H1 (cell line): ENCODE data around the gene SARNP. TPM values are rescaled to one million over a fixed set of nuclear protein-coding genes. Genes with fewer than 3 reads are reported as not detected.
A peak's percentile ranks its signal among the peaks of the same experiment; 100 is the strongest.

Experiments
- CTCF ChIA-PET: fragments of 300-600 bp; sonication (Branson Sonifier 250); formaldehyde crosslinking; loops from one replicate; lab custom pipeline; 2021; ENCODE audit not compliant: partially characterized antibody; lab: Charles Lee
- POLR2A ChIA-PET: fragments of 300-600 bp; sonication (Branson Sonifier 250); formaldehyde crosslinking; loops from one replicate; lab custom pipeline; 2021; ENCODE audit warnings: inconsistent platforms; ENCODE audit not compliant: partially characterized antibody; lab: Charles Lee
- DNase-seq, 2 experiments: peaks; one replicate each; pipeline versions ENCODE4 v3.0.0 to v3.0.0-alpha.2; 2010 to 2022; ENCODE audit warnings: low spot score in 2 of 2, low read depth in 1 of 2, mixed read lengths in 1 of 2
- FAIRE-seq: peaks from 2 replicates; lab custom pipeline; 2011; peaks lifted over from hg19 to GRCh38; lab: Jason Lieb, UNC
- H2AFZ ChIP-seq: 2 replicates; pipeline ENCODE4 v1.8.1; 2012; ENCODE audit warnings: low read length, inconsistent platforms
- H2AK5ac ChIP-seq: 2 replicates; pipeline ENCODE4 v1.6.1; 2013; ENCODE audit warnings: low read depth, low read length
- H2BK120ac ChIP-seq: replicated peaks from 2 replicates; pipeline ENCODE3; 2013; ENCODE audit warnings: low read depth, low read length, inconsistent platforms
- H2BK12ac ChIP-seq: 2 replicates; pipeline ENCODE4 v1.6.1; 2013; ENCODE audit warnings: low read depth, low read length
- H2BK15ac ChIP-seq: 2 replicates; pipeline ENCODE4 v1.6.1; 2013; ENCODE audit warnings: low read length
- H2BK20ac ChIP-seq: 2 replicates; pipeline ENCODE4 v1.6.1; 2013; ENCODE audit warnings: low read length
- H2BK5ac ChIP-seq: 2 replicates; pipeline ENCODE4 v1.6.1; 2013; ENCODE audit warnings: low read depth, low read length
- H3K14ac ChIP-seq: 2 replicates; pipeline ENCODE4 v1.6.1; 2013; ENCODE audit warnings: inconsistent platforms; ENCODE audit not compliant: insufficient read length
- H3K18ac ChIP-seq: 2 replicates; pipeline ENCODE4 v1.6.1; 2013; ENCODE audit warnings: low read length; ENCODE audit errors: extremely low read depth
- H3K23ac ChIP-seq: 2 replicates; pipeline ENCODE4 v1.6.1; 2013; ENCODE audit warnings: inconsistent platforms; ENCODE audit not compliant: insufficient read length
- H3K23me2 ChIP-seq: 2 replicates; pipeline ENCODE4 v1.6.1; 2013; ENCODE audit warnings: low read depth, low read length
- H3K27ac ChIP-seq: 2 replicates; pipeline ENCODE4 v1.6.1; 2011; ENCODE audit warnings: low read depth, low read length, inconsistent platforms
- H3K27me3 ChIP-seq, 4 experiments: replicated peaks in 1 of 4; 1 replicate in 1 of 4; 2 replicates in 3 of 4; pipeline versions ENCODE4 v1.6.1 to v1.8.1; 2011 to 2013; ENCODE audit warnings: low read length in 3 of 4, mild to moderate bottlenecking in 3 of 4, inconsistent platforms in 2 of 4, mixed read lengths in 2 of 4, moderate library complexity in 1 of 4; ENCODE audit not compliant: control insufficient read depth in 3 of 4, insufficient read depth in 3 of 4; ENCODE audit errors: extremely low read depth in 1 of 4
- H3K36me3 ChIP-seq, 4 experiments: 2 replicates each; pipeline versions ENCODE4 v1.6.1 to v1.8.1; 2011 to 2013; ENCODE audit warnings: mild to moderate bottlenecking in 4 of 4, low read length in 3 of 4, moderate library complexity in 2 of 4, control low read depth in 1 of 4, inconsistent platforms in 1 of 4; ENCODE audit not compliant: insufficient read depth in 4 of 4, control insufficient read depth in 2 of 4
- H3K4ac ChIP-seq: replicated peaks from 2 replicates; pipeline ENCODE3; 2013; ENCODE audit warnings: low read length, low read depth, mixed read lengths, inconsistent platforms; ENCODE audit not compliant: insufficient read length
- H3K4me1 ChIP-seq, 4 experiments: replicated peaks in 1 of 4; 1 replicate in 1 of 4; 2 replicates in 3 of 4; pipeline versions ENCODE4 v1.6.1 to v1.8.1; 2011 to 2013; ENCODE audit warnings: low read length in 3 of 4, inconsistent platforms in 2 of 4, mixed read lengths in 1 of 4; ENCODE audit not compliant: insufficient read depth in 4 of 4, control insufficient read depth in 3 of 4
- H3K4me2 ChIP-seq, 2 experiments: 2 replicates each; pipeline versions ENCODE4 v1.6.1 to v1.8.1; 2011 to 2013; ENCODE audit warnings: low read depth in 2 of 2, low read length in 2 of 2, control low read depth in 1 of 2, inconsistent platforms in 1 of 2, mild to moderate bottlenecking in 1 of 2; ENCODE audit not compliant: insufficient read depth in 1 of 2
- H3K4me3 ChIP-seq, 4 experiments: fragments of 200-600, 300-600 bp in 1 of 4; sonication (generic), shearing (Covaris generic), sonication (Bioruptor Twin) in 1 of 4; 2 replicates each; pipeline versions ENCODE4 v1.5.1 to v1.8.1; 2011 to 2016; ENCODE audit warnings: low read length in 4 of 4, low read depth in 3 of 4, control low read depth in 2 of 4, inconsistent platforms in 2 of 4, mild to moderate bottlenecking in 2 of 4, mixed read lengths in 1 of 4, moderate library complexity in 1 of 4; ENCODE audit not compliant: insufficient read depth in 2 of 4; ENCODE audit errors: extremely low read depth in 1 of 4
- H3K56ac ChIP-seq: replicated peaks from 2 replicates; pipeline ENCODE3; 2013; ENCODE audit warnings: low read depth, mild to moderate bottlenecking, mixed read lengths, low read length, inconsistent platforms; ENCODE audit not compliant: insufficient read length
- H3K79me1 ChIP-seq: 2 replicates; pipeline ENCODE4 v1.6.1; 2013; ENCODE audit warnings: low read depth, low read length, control low read depth
- H3K79me2 ChIP-seq, 2 experiments: 2 replicates each; pipeline versions ENCODE4 v1.6.1 to v1.8.1; 2012 to 2013; ENCODE audit warnings: low read length in 2 of 2, mild to moderate bottlenecking in 2 of 2, inconsistent platforms in 1 of 2; ENCODE audit not compliant: insufficient read depth in 2 of 2, control insufficient read depth in 1 of 2
- H3K9ac ChIP-seq, 4 experiments: replicated peaks in 1 of 4; 1 replicate in 1 of 4; 2 replicates in 3 of 4; pipeline versions ENCODE4 v1.6.1 to v1.8.1; 2011 to 2013; ENCODE audit warnings: low read depth in 3 of 4, low read length in 3 of 4, control low read depth in 2 of 4, mild to moderate bottlenecking in 2 of 4, moderate library complexity in 2 of 4, inconsistent platforms in 1 of 4; ENCODE audit errors: extremely low read depth in 1 of 4
- H3K9me3 ChIP-seq, 2 experiments: 2 replicates each; pipeline versions ENCODE4 v1.6.1 to v1.8.1; 2012 to 2013; ENCODE audit warnings: mild to moderate bottlenecking in 2 of 2, moderate library complexity in 2 of 2, control low read depth in 1 of 2, inconsistent platforms in 1 of 2, low read depth in 1 of 2, low read length in 1 of 2, mixed read lengths in 1 of 2; ENCODE audit not compliant: insufficient read depth in 2 of 2
- H4K20me1 ChIP-seq, 2 experiments: replicated peaks in 1 of 2; 2 replicates each; pipeline versions ENCODE3 to v1.8.1; 2011 to 2013; ENCODE audit warnings: inconsistent platforms in 2 of 2, low read length in 2 of 2, mild to moderate bottlenecking in 1 of 2; ENCODE audit not compliant: insufficient read depth in 2 of 2, control insufficient read depth in 1 of 2
- H4K5ac ChIP-seq: 2 replicates; pipeline ENCODE4 v1.6.1; 2013; ENCODE audit warnings: low read length, low read depth, mixed read lengths, inconsistent platforms; ENCODE audit not compliant: insufficient read length
- H4K8ac ChIP-seq: 2 replicates; pipeline ENCODE4 v1.8.0; 2013; ENCODE audit warnings: mild to moderate bottlenecking, moderate library complexity, low read length, inconsistent platforms; ENCODE audit not compliant: insufficient read depth; ENCODE audit errors: extremely low read depth
- H4K91ac ChIP-seq: replicated peaks from 2 replicates; pipeline ENCODE3; 2013; ENCODE audit warnings: low read length, mixed read lengths, inconsistent platforms; ENCODE audit not compliant: insufficient read length
- CBX8 ChIP-seq: fragments of 300-800, 300-1000 bp; sonication (generic); IDR thresholded peaks from 2 replicates; pipeline ENCODE4 v1.7.1; 2016; ENCODE audit warnings: low read depth, low read length, borderline replicate concordance
- JUN ChIP-seq: IDR thresholded peaks from 2 replicates; pipeline ENCODE4 v1.6.1; 2011; ENCODE audit warnings: low read depth, mild to moderate bottlenecking, improper control_type of control experiment, low read length
- POLR2A ChIP-seq, 2 experiments: IDR thresholded peaks; 1 replicate in 1 of 2; 2 replicates in 1 of 2; pipeline ENCODE4 v1.6.1; 2011; ENCODE audit warnings: low read depth in 2 of 2, low read length in 2 of 2, mild to moderate bottlenecking in 2 of 2; ENCODE audit errors: control extremely low read depth in 1 of 2
- POLR2AphosphoS5 ChIP-seq: IDR thresholded peaks from 2 replicates; pipeline ENCODE4 v1.6.1; 2011; ENCODE audit warnings: low read depth, low read length
- YY1 ChIP-seq: IDR thresholded peaks from 2 replicates; pipeline ENCODE4 v1.6.1; 2011; ENCODE audit warnings: low read depth, mild to moderate bottlenecking, low read length
- WGBS, 2 experiments: shearing (Covaris generic) in 1 of 2; methylation state at CpG; one replicate each; pipeline versions ENCODE4 v1.1.6 to v1.1.7; 2013 to 2015; ENCODE audit warnings: low lambda C conversion rate in 2 of 2, mixed read lengths in 2 of 2, inconsistent platforms in 1 of 2, low coverage in 1 of 2, missing lambda C conversion rate in 1 of 2; ENCODE audit not compliant: insufficient replicate concordance in 2 of 2, insufficient coverage in 1 of 2, insufficient read length in 1 of 2; ENCODE audit errors: extremely low coverage in 1 of 2, missing lambda C conversion rate in 1 of 2; 5-methylcytosine and 5-hydroxymethylcytosine counted together
- polyA plus RNA-seq, 7 experiments: library from polyadenylated mRNA; depleted of rRNA in 3 of 7; stranded (reverse) in 5 of 7; unstranded in 2 of 7; fragments of >200 nt in 5 of 7; fragments of 200-250 nt in 2 of 7; gene quantifications; 1 replicate in 5 of 7; 2 replicates in 1 of 7; 4 replicates in 1 of 7; pipeline versions ENCODE4 v1.2.1 to v1.2.3, GENCODE V29; 2011 to 2013; ENCODE audit warnings: missing spikeins in 2 of 7, mixed read lengths in 2 of 7
- total RNA-seq: library from RNA; stranded (reverse); fragmentation: NEBNext Ultra II Directional; extraction: Animal tissue kit (Norgen Biotek cat#: 25700); gene quantifications from 2 replicates; pipeline ENCODE4 v1.2.1, GENCODE V29; 2021

SARNP gene
- total and polyA plus RNA-seq, 2 of the 8 experiments (the other 6 are each of a cell fraction or from before 2014, with no cell fraction given) = 114 to 226 TPM

GRCh38 chr12:55724940-55725309 lies 92.6 kb downstream of the SARNP start:
- H2AK5ac ChIP-seq = no peak overlapping the region
- FAIRE-seq = no peak
- peaks cover 13% of the 10 kb centered on the region for H3K23me2 ChIP-seq
- 91% methylated on average over 3 of the region's 3 CpGs; no CpG with 5 or more reads in 1 of the 2 experiments for WGBS, 2 experiments
- peaks cover 6 to 29% (median 16%) of the 10 kb centered on the region in 4 experiments; a peak in 5 of 8 replicates for H3K36me3 ChIP-seq
- H3K27me3 ChIP-seq = no peaks in the 10 kb centered on the region
- no peak overlapping the region for H3K14ac ChIP-seq
- H3K9ac ChIP-seq = no peak overlapping the region
- H3K4me1 ChIP-seq = peaks cover 0 to 11% (median 9%) of the 10 kb centered on the region in 4 experiments; a peak in 6 of 7 replicates
- H2BK5ac ChIP-seq = 0 out of 2 replicates have a peak overlapping the region, but pooled peaks have one; percentile 31
- H3K79me1 ChIP-seq = peaks cover 5% of the 10 kb centered on the region; the same call in 1 of the 2 replicates
- no peak overlapping the region for H3K56ac ChIP-seq
- no peak for DNase-seq
- CTCF ChIA-PET = interaction anchor here (0.6 to 11.1 kb wide), 22 partner anchors 9 to 304 kb away, joined by 3 to 229 read pairs (median 4); partner anchors contain the start of genes BLOC1S1, ITGA7, ORMDL2 and SARNP
- no peak overlapping the region for H2BK15ac ChIP-seq
- H2BK20ac ChIP-seq = no peak overlapping the region
- no peak overlapping the region for H2AFZ ChIP-seq
- H4K8ac ChIP-seq = no peak overlapping the region
- no peak overlapping the region for H4K91ac ChIP-seq
- H3K79me2 ChIP-seq = peaks cover 0 to 17% of the 10 kb centered on the region in 2 experiments; a peak in 2 of 4 replicates
- no peak overlapping the region for H2BK12ac ChIP-seq
- H3K18ac ChIP-seq = no peak overlapping the region
- H4K20me1 ChIP-seq = peaks cover 4 to 6% of the 10 kb centered on the region in 2 experiments
- no peak overlapping the region for H3K27ac ChIP-seq
- H3K4me2 ChIP-seq = no peak overlapping the region
- no peak overlapping the region for H2BK120ac ChIP-seq
- no peaks in the 10 kb centered on the region for H3K9me3 ChIP-seq
- no peak overlapping the region for H3K4ac ChIP-seq
- H4K5ac ChIP-seq = no peak overlapping the region
- POLR2A ChIA-PET = interaction anchor here (0.6 to 4.4 kb wide), 13 partner anchors 8 to 106 kb away, joined by 3 to 29 read pairs (median 4); partner anchors contain the start of genes BLOC1S1, GDF11, ITGA7 and ORMDL2
- TF ChIP-seq CBX8 = no peak
- TF ChIP-seq JUN = no peak
- TF ChIP-seq POLR2A (IDR thresholded peaks at IDR 0.05; ENCODE audit: control extremely low read depth in 1 of 2, low read depth in 2 of 2, low read length in 2 of 2) = peak in 1 of 2 experiments; percentile 68; a peak in 2 of 3 replicates
- TF ChIP-seq YY1 = no peak
- TF ChIP-seq POLR2AphosphoS5 = peak; percentile 47
- H3K4me3 ChIP-seq = no peak overlapping the region
- H3K23ac ChIP-seq = no peak overlapping the region
